Mucosa of descending colon (tissue), 3 donors: Measurements from ENCODE around the gene DPP6. TPM values are rescaled to one million over a fixed set of nuclear protein-coding genes. Genes with fewer than 3 reads are reported as not detected.

Experiments used
- ATAC-seq: fragments of 200-7000 bp; cut with Tn5 transposase; one replicate; pipeline ENCODE4 v1.9.1; 2020; ENCODE audit warnings: mild to moderate bottlenecking, moderate library complexity
- DNase-seq, 3 donors: peaks; one replicate each; pipeline ENCODE4 v3.0.0-alpha.2; 2020
- H3K36me3 ChIP-seq: fragments of 200-600 bp; one replicate; pipeline ENCODE4 v1.8.0; 2021; ENCODE audit warnings: low read depth, mild to moderate bottlenecking
- H3K4me1 ChIP-seq: fragments of 200-600 bp; one replicate; pipeline ENCODE4 v1.8.0; 2021; ENCODE audit warnings: low read depth, mild to moderate bottlenecking
- H3K4me3 ChIP-seq: fragments of 200-600 bp; one replicate; pipeline ENCODE4 v1.8.0; 2021; ENCODE audit warnings: mild to moderate bottlenecking
- H3K9me3 ChIP-seq: fragments of 200-600 bp; one replicate; pipeline ENCODE4 v1.8.0; 2021; ENCODE audit warnings: mild to moderate bottlenecking
- CTCF ChIP-seq: fragments of 200-600 bp; IDR thresholded peaks from one replicate; pipeline ENCODE4 v1.8.0; 2022; ENCODE audit warnings: antibody characterized with exemption, mild to moderate bottlenecking
- intact Hi-C, 2 donors: fragments of 100-400 bp; cut with DNase I in 1 of 2; cut with micrococcal nuclease in 1 of 2; formaldehyde crosslinking; loops; one replicate each; pipeline versions ENCODE4 v1.11.0 to v1.11.1; 2022; cut with DNase I, micrococcal nuclease
- total RNA-seq, 3 donors: library from RNA; stranded (reverse); fragmentation: NEBNext Ultra II Directional in 2 of 3; extraction: Animal tissue kit (Norgen Biotek cat#: 25700) in 2 of 3; gene quantifications; one replicate each; pipeline versions ENCODE4 v1.2.1 to v1.2.4, GENCODE V29; 2021 to 2023
- donor health status: DM: no; HTN: no; CAD: no; lungs with moderate emphysema.
- donor health status: DM: no; HTN: no; CAD: no.
- donor health status: DM: no; HTN: yes; CAD: no.

DPP6 gene
- total RNA-seq, 3 donors from 2014 or later = 1.3 to 33.8 (median 1.5) TPM

GRCh38 chr7:154564676-154565075 lies 512.5 kb downstream of the DPP6 start:
- no peak for DNase-seq
- Histone ChIP-seq H3K4me1 (no peaks in the 10 kb centered on the region), H3K9me3 (no peaks in the 10 kb centered on the region), H3K4me3 (no peak overlapping the region), H3K36me3 (no peaks in the 10 kb centered on the region)
- no peak for ATAC-seq
- intact Hi-C loops = no loop called here
- TF ChIP-seq CTCF = no peak

GRCh38 chr7:154566877-154567276 lies 514.7 kb downstream of the DPP6 start:
- ATAC-seq = no peak
- intact Hi-C loops = no loop called here
- no peaks in the 10 kb centered on the region for H3K36me3 ChIP-seq
- H3K4me1 ChIP-seq = no peaks in the 10 kb centered on the region
- no peak for DNase-seq
- no peaks in the 10 kb centered on the region for H3K9me3 ChIP-seq
- TF ChIP-seq CTCF = no peak
- no peak overlapping the region for H3K4me3 ChIP-seq

GRCh38 chr7:154568346-154568745 lies 516.1 kb downstream of the DPP6 start:
- H3K9me3 ChIP-seq = no peaks in the 10 kb centered on the region
- no peaks in the 10 kb centered on the region for H3K36me3 ChIP-seq
- H3K4me1 ChIP-seq = no peaks in the 10 kb centered on the region
- no peak for DNase-seq
- no peak for ATAC-seq
- no peak for TF ChIP-seq CTCF
- intact Hi-C loops = no loop called here
- H3K4me3 ChIP-seq = no peak overlapping the region

- TF ChIP-seq CTCF = no peak
- Histone ChIP-seq H3K36me3 (no peaks in the 10 kb centered on the region), H3K9me3 (no peaks in the 10 kb centered on the region), H3K4me3 (no peak overlapping the region), H3K4me1 (no peaks in the 10 kb centered on the region)
- intact Hi-C loops = no loop called here
- ATAC-seq (no peak), DNase-seq (no peak)
Measured at GRCh38 chr7:154569916-154570315, 517.7 kb downstream of the DPP6 start.

- no peak for DNase-seq
- intact Hi-C loops = no loop called here
- no peak overlapping the region for H3K4me3 ChIP-seq
- ATAC-seq = no peak
- no peak for TF ChIP-seq CTCF
- H3K36me3 ChIP-seq = no peaks in the 10 kb centered on the region
- H3K9me3 ChIP-seq = no peaks in the 10 kb centered on the region
- H3K4me1 ChIP-seq = no peaks in the 10 kb centered on the region
Measured at GRCh38 chr7:154571772-154572171, 519.6 kb downstream of the DPP6 start.

- no peak for ATAC-seq
- Histone ChIP-seq H3K4me3 (no peak overlapping the region), H3K9me3 (no peaks in the 10 kb centered on the region), H3K4me1 (no peaks in the 10 kb centered on the region), H3K36me3 (no peaks in the 10 kb centered on the region)
- intact Hi-C loops = no loop called here
- no peak for DNase-seq
- TF ChIP-seq CTCF = no peak
Measured at GRCh38 chr7:154574235-154574634, 522.0 kb downstream of the DPP6 start.
